Activated CD8-positive, alpha-beta memory T cell treated with anti-CD3 and anti-CD28 coated beads, Interleukin-2, amount 10 ng/mL, durations not matched to agents 7 days and 5 days (primary cell): ENCODE data around the gene MDFI. TPM values are rescaled to one million over a fixed set of nuclear protein-coding genes. Genes with fewer than 3 reads are reported as not detected.

Source experiments
- ATAC-seq: fragments of 150-1000 bp; cut with Tn5 transposase; one replicate; pipeline ENCODE4 v1.10.0; 2021; ENCODE audit warnings: moderate library complexity
- CTCF ChIA-PET: fragments of 350-600 bp; sonication (Branson Sonifier 250); formaldehyde crosslinking; loops from one replicate; lab custom pipeline; 2021; ENCODE audit warnings: antibody characterized with exemption; lab: Charles Lee
- DNase-seq: peaks from one replicate; pipeline ENCODE4 v3.0.0-alpha.2; 2020
- H3K27ac Mint-ChIP-seq: one replicate; pipeline ENCODE4 v1.8.0; 2021; ENCODE audit warnings: mild to moderate bottlenecking, mixed read lengths
- H3K27me3 Mint-ChIP-seq: one replicate; pipeline ENCODE4 v1.8.0; 2021; ENCODE audit warnings: mixed read lengths
- H3K36me3 Mint-ChIP-seq: one replicate; pipeline ENCODE4 v1.8.0; 2021; ENCODE audit warnings: mild to moderate bottlenecking, mixed read lengths
- H3K4me1 Mint-ChIP-seq: one replicate; pipeline ENCODE4 v1.8.0; 2021; ENCODE audit warnings: mixed read lengths
- H3K4me3 Mint-ChIP-seq: one replicate; pipeline ENCODE4 v1.8.0; 2021; ENCODE audit warnings: mild to moderate bottlenecking, moderate library complexity, mixed read lengths
- H3K9me3 Mint-ChIP-seq: one replicate; pipeline ENCODE4 v1.8.0; 2022; ENCODE audit warnings: low read depth, mixed read lengths
- total RNA-seq, 2 experiments: library from RNA; stranded (reverse); gene quantifications; one replicate each; pipeline ENCODE4 v1.2.3, GENCODE V29; 2021

The MDFI gene
- total RNA-seq, 2 experiments from 2014 or later, result not detected

DNA sequence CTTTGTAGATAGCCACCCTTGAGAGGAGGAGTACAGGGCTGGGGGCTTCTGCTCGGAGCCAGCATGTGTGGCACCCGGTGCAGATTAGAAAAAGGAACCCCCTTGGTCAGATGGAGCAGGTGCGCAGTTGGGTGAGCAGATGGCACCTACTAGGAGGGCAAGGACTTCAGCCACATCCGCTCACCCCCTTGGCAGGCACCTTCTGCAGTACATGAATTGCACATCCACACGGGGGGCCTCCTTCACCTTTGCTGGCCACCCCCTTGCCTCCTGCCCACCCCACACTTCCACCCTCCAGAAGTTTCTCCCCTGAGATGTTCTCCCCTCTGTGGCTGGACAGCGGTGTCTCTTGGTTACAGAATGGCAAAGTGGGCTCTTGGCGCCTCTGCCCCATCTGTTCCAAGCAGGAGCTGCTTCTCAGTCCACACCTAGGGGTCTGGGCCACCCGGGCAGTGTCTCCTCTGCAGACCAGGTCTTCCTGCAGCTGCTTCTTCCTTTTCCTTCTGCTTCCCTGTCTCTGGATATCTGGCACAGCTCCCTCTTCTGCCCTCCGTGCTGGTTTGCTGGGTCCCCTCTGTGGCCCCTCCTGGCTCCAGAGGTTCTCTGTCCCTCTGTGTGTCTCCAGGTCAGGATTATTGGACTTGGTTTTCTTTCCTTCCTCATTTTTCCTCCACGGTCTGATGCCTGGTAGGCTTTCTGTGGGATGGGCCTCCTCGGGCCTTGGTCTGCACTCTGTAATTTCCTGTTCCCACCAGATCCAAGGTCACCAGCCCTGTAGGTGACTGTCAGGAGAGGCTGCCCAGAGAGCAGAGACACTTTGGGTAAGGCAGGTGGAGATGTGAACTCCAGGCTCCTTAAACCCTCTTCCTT is 4.1 kb downstream of the MDFI start:
- ATAC-seq (no peak), DNase-seq (no peak)
- H3K9me3 Mint-ChIP-seq, result no peaks in the 10 kb centered on the region
- H3K4me1 Mint-ChIP-seq, result peaks cover 3% of the 10 kb centered on the region
- H3K27me3 Mint-ChIP-seq, result peaks cover 49% of the 10 kb centered on the region
- no peak overlapping the region for H3K4me3 Mint-ChIP-seq
- H3K36me3 Mint-ChIP-seq, result no peaks in the 10 kb centered on the region
- no peak overlapping the region for H3K27ac Mint-ChIP-seq
- CTCF ChIA-PET, result no interaction called here

GRCh38 chr6:41642960-41643898 is 5.0 kb downstream of the MDFI start:
- ATAC-seq (no peak), DNase-seq (no peak)
- Mint-ChIP-seq H3K4me3 (no peak overlapping the region), H3K27ac (no peak overlapping the region), H3K36me3 (no peaks in the 10 kb centered on the region), H3K4me1 (no peaks in the 10 kb centered on the region), H3K27me3 (peaks cover 43% of the 10 kb centered on the region), H3K9me3 (no peaks in the 10 kb centered on the region)
- CTCF ChIA-PET, result no interaction called here

DNA sequence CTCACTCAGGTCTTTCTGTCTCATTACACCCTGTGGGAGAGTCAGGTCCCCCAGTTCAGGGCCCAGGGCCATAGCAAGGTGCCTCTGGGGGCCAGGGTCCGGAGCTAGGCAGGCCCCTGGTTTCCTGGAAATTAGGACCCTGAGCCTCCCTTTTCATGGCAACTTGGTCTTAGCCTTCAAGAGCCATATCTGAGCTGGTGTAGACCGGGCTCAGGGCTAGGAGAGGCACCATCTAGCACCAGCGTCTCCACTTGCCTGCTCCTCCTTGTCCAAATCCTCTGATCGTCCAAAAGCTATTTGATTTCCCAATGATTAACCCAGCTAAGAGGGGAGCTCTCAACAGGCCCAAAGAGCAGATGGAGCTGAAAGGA is 5.6 kb downstream of the MDFI start:
- CTCF ChIA-PET, result no interaction called here

GRCh38 chr6:41644297-41644879 is 6.1 kb downstream of the MDFI start:
- Mint-ChIP-seq H3K27ac (no peak overlapping the region), H3K4me1 (no peaks in the 10 kb centered on the region), H3K36me3 (no peaks in the 10 kb centered on the region), H3K27me3 (peaks cover 36% of the 10 kb centered on the region), H3K4me3 (no peak overlapping the region), H3K9me3 (no peaks in the 10 kb centered on the region)
- DNase-seq, result no peak
- CTCF ChIA-PET, result no interaction called here
- no peak for ATAC-seq

More for the DNA sequence above, 5.6 kb downstream of the MDFI start:
- Mint-ChIP-seq H3K9me3 (no peaks in the 10 kb centered on the region), H3K27me3 (peaks cover 41% of the 10 kb centered on the region), H3K36me3 (no peaks in the 10 kb centered on the region), H3K4me1 (no peaks in the 10 kb centered on the region), H3K4me3 (no peak overlapping the region), H3K27ac (no peak overlapping the region)
- DNase-seq, result no peak
- no peak for ATAC-seq

GRCh38 chr6:41645007-41645618 is 6.8 kb downstream of the MDFI start:
- Mint-ChIP-seq H3K36me3 (no peaks in the 10 kb centered on the region), H3K9me3 (no peaks in the 10 kb centered on the region), H3K27me3 (peaks cover 29% of the 10 kb centered on the region), H3K4me1 (no peaks in the 10 kb centered on the region), H3K27ac (no peak overlapping the region), H3K4me3 (no peak overlapping the region)
- ATAC-seq (no peak), DNase-seq (no peak)
- CTCF ChIA-PET, result no interaction called here

- DNase-seq (no peak), ATAC-seq (no peak)
- no peak overlapping the region for H3K27ac Mint-ChIP-seq
- H3K9me3 Mint-ChIP-seq, result no peaks in the 10 kb centered on the region
- H3K27me3 Mint-ChIP-seq, result peaks cover 18% of the 10 kb centered on the region
- no peak overlapping the region for H3K4me3 Mint-ChIP-seq
- no peaks in the 10 kb centered on the region for H3K36me3 Mint-ChIP-seq
- CTCF ChIA-PET, result no interaction called here
- H3K4me1 Mint-ChIP-seq, result no peaks in the 10 kb centered on the region
Observed at GRCh38 chr6:41646026-41646795, 7.9 kb downstream of the MDFI start.

- CTCF ChIA-PET, result no interaction called here
Observed at GRCh38 chr6:41647061-41647511, 8.8 kb downstream of the MDFI start.

GRCh38 chr6:41648070-41648585 is 9.9 kb downstream of the MDFI start:
- peaks cover 8% of the 10 kb centered on the region for H3K27me3 Mint-ChIP-seq
- H3K9me3 Mint-ChIP-seq, result no peaks in the 10 kb centered on the region
- H3K36me3 Mint-ChIP-seq, result no peaks in the 10 kb centered on the region
- no peaks in the 10 kb centered on the region for H3K4me1 Mint-ChIP-seq
- ATAC-seq, result no peak
- CTCF ChIA-PET, result interaction anchor here (1.0 kb wide), 1 partner anchor 35 kb away, joined by 3 read pairs; no protein-coding TSS in a partner anchor
- no peak overlapping the region for H3K27ac Mint-ChIP-seq
- H3K4me3 Mint-ChIP-seq, result no peak overlapping the region
- no peak for DNase-seq

More at GRCh38 chr6:41647061-41647511, 8.8 kb downstream of the MDFI start:
- no peaks in the 10 kb centered on the region for H3K9me3 Mint-ChIP-seq
- no peaks in the 10 kb centered on the region for H3K4me1 Mint-ChIP-seq
- H3K27me3 Mint-ChIP-seq, result peaks cover 13% of the 10 kb centered on the region
- no peak overlapping the region for H3K4me3 Mint-ChIP-seq
- DNase-seq, result no peak
- ATAC-seq, result no peak
- H3K36me3 Mint-ChIP-seq, result no peaks in the 10 kb centered on the region
- H3K27ac Mint-ChIP-seq, result no peak overlapping the region

DNA sequence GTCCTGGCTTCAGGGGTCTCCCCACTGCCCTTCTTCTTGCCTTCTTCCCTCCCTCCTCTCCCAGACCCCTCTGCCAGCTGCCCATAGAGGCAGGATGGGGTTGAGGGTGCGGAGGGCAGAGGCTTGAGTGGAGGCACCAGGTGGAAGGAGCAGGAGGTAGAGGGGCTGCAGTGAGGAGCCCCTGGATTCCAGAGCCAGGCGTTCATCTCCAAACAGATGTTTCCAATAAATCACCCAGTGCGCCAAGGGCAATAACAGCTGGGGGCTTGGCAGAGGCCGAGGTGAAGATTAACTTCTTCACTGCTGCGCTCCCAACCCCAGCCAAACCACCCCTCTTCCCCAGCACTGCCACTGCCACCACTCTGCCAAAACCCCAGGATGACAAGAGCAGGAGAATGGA is 10.7 kb downstream of the MDFI start:
- Mint-ChIP-seq H3K4me1 (no peaks in the 10 kb centered on the region), H3K9me3 (no peaks in the 10 kb centered on the region), H3K27me3 (peaks cover 8% of the 10 kb centered on the region), H3K36me3 (no peaks in the 10 kb centered on the region), H3K27ac (no peak overlapping the region), H3K4me3 (no peak overlapping the region)
- no peak for DNase-seq
- CTCF ChIA-PET, result interaction anchor here (1.0 kb wide), 1 partner anchor 35 kb away, joined by 3 read pairs; no protein-coding TSS in a partner anchor
- ATAC-seq, result no peak

DNA sequence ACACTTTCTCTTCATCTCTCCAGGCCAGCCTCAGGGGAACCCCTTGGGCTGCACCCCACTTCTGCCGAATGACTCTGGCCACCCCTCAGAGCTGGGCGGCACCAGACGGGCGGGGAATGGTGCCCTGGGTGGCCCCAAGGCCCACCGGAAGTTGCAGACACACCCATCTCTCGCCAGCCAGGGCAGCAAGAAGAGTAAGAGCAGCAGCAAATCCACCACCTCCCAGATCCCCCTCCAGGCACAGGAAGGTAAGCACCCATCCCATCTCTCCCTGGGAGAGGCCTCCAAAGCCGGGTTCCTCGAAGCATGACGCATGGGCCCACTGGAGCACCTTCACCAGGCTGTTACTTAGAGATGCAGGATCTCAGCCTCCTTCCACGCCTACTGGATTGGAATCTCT is 11.3 kb downstream of the MDFI start:
- ATAC-seq, result no peak
- H3K4me1 Mint-ChIP-seq, result no peaks in the 10 kb centered on the region
- peaks cover 8% of the 10 kb centered on the region for H3K27me3 Mint-ChIP-seq
- H3K4me3 Mint-ChIP-seq, result no peak overlapping the region
- CTCF ChIA-PET, result interaction anchor here (1.0 kb wide), 1 partner anchor 34 kb away, joined by 3 read pairs; no protein-coding TSS in a partner anchor
- no peaks in the 10 kb centered on the region for H3K9me3 Mint-ChIP-seq
- H3K27ac Mint-ChIP-seq, result no peak overlapping the region
- H3K36me3 Mint-ChIP-seq, result no peaks in the 10 kb centered on the region
- no peak for DNase-seq

DNA sequence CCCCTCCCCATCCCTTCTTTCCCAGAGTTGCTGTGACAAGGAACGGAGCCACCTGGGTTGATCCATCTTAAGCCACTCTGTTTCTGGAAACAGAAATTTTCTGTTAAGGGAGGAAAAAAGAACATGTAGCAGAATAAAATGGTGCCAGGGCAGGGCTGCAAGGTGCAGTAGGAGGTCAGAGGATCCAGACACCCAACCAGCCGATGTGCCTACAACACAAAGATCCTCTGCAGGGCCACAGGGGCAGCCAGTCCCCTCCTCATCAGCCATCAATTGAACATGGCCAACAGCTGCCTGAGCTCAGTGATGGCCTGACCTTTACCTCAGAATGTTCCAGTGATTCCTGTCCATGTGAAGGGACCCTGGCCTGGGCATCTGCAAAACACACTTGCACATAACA is 11.9 kb downstream of the MDFI start:
- DNase-seq, result no peak
- Mint-ChIP-seq H3K27me3 (peaks cover 11% of the 10 kb centered on the region), H3K36me3 (no peaks in the 10 kb centered on the region), H3K4me3 (no peak overlapping the region), H3K9me3 (no peaks in the 10 kb centered on the region), H3K27ac (no peak overlapping the region), H3K4me1 (no peaks in the 10 kb centered on the region)
- CTCF ChIA-PET, result interaction anchor here (0.7 to 1.0 kb wide), 2 partner anchors 33 to 53 kb away, joined by 3 read pairs; no protein-coding TSS in a partner anchor
- ATAC-seq, result no peak
